Endothelial cell of umbilical vein (primary cell): ENCODE measurements around the gene KCNQ1OT1. TPM values are rescaled to one million over a fixed set of nuclear protein-coding genes. Genes with fewer than 3 reads are reported as not detected.

Source experiments
- BruUV-seq: library from RNA; stranded (reverse); fragments of 400-500 nt; replicated peaks from 2 replicates; lab custom pipeline; 2021; lab: Mats Ljungman, UMichigan
- CTCF ChIA-PET: fragments of 300-600, 350-600 bp; sonication (Branson Sonifier 250); formaldehyde crosslinking; loops from one replicate; lab custom pipeline; 2021; ENCODE audit warnings: antibody characterized with exemption, inconsistent platforms; lab: Charles Lee
- POLR2A ChIA-PET: fragments of 300-600, 350-600 bp; sonication (Branson Sonifier 250); formaldehyde crosslinking; loops from one replicate; lab custom pipeline; 2021; ENCODE audit warnings: antibody characterized with exemption, inconsistent platforms; lab: Charles Lee
- DNase-seq: peaks from one replicate; pipeline ENCODE4 v3.0.0-alpha.2; 2011; ENCODE audit warnings: low read depth, low spot score
- FAIRE-seq: peaks from 2 replicates; lab custom pipeline; 2011; peaks lifted over from hg19 to GRCh38; lab: Jason Lieb, UNC
- H2AFZ ChIP-seq: 2 replicates; pipeline ENCODE4 v1.6.0; 2012; ENCODE audit warnings: low read depth, low read length, control low read depth, inconsistent platforms
- H3K27ac ChIP-seq: 2 replicates; pipeline ENCODE4 v1.5.1; 2011; ENCODE audit warnings: low read depth, mild to moderate bottlenecking, control low read depth, low read length, moderate library complexity; ENCODE audit not compliant: insufficient read depth
- H3K27me3 ChIP-seq, 2 experiments: 2 replicates each; pipeline versions ENCODE4 v1.6.0 to v1.6.1; 2011; ENCODE audit warnings: low read length in 2 of 2, mixed read lengths in 1 of 2; ENCODE audit not compliant: control insufficient read depth in 2 of 2, insufficient read depth in 2 of 2
- H3K36me3 ChIP-seq, 2 experiments: 2 replicates in 1 of 2; 3 replicates in 1 of 2; pipeline ENCODE4 v1.5.1; 2011; ENCODE audit warnings: low read length in 2 of 2, mild to moderate bottlenecking in 1 of 2, moderate library complexity in 1 of 2; ENCODE audit not compliant: control insufficient read depth in 2 of 2, insufficient read depth in 2 of 2; ENCODE audit errors: extremely low read depth in 1 of 2
- H3K4me1 ChIP-seq: 3 replicates; pipeline ENCODE4 v1.5.1; 2011; ENCODE audit warnings: mild to moderate bottlenecking, low read length; ENCODE audit not compliant: control insufficient read depth, insufficient read depth; ENCODE audit errors: extremely low read depth
- H3K4me2 ChIP-seq: 2 replicates; pipeline ENCODE4 v1.6.1; 2011; ENCODE audit warnings: low read length, control low read depth, mixed read lengths; ENCODE audit not compliant: insufficient read depth
- H3K4me3 ChIP-seq, 3 experiments: fragments of 200-600 bp in 1 of 3; sonication (generic), shearing (Covaris generic) in 1 of 3; replicated peaks in 1 of 3; 2 replicates each; pipeline ENCODE4 v1.5.1; 2011 to 2016; ENCODE audit warnings: control low read depth in 3 of 3, low read length in 3 of 3, mild to moderate bottlenecking in 2 of 3, inconsistent platforms in 1 of 3, low read depth in 1 of 3, moderate library complexity in 1 of 3; ENCODE audit not compliant: insufficient read depth in 1 of 3
- H3K79me2 ChIP-seq: 2 replicates; pipeline ENCODE4 v1.6.0; 2012; ENCODE audit warnings: low read length, inconsistent platforms; ENCODE audit not compliant: control insufficient read depth, insufficient read depth
- H3K9ac ChIP-seq: replicated peaks from 2 replicates; pipeline ENCODE3; 2011; ENCODE audit warnings: low read length, control low read depth; ENCODE audit not compliant: insufficient read depth; ENCODE audit errors: extremely low read depth
- H3K9me1 ChIP-seq: replicated peaks from 3 replicates; pipeline ENCODE4 v1.6.0; 2011; ENCODE audit warnings: mild to moderate bottlenecking, low read length; ENCODE audit not compliant: control insufficient read depth, insufficient read depth; ENCODE audit errors: extremely low read depth
- H3K9me3 ChIP-seq: replicated peaks from 2 replicates; pipeline ENCODE4 v1.5.1; 2012; ENCODE audit warnings: low read length, inconsistent platforms; ENCODE audit not compliant: control insufficient read depth, insufficient read depth
- H4K20me1 ChIP-seq: replicated peaks from 2 replicates; pipeline ENCODE3; 2011; ENCODE audit warnings: mild to moderate bottlenecking, low read length; ENCODE audit not compliant: control insufficient read depth, insufficient read depth; ENCODE audit errors: extremely low read depth
- CTCF ChIP-seq, 2 donors: IDR thresholded peaks; 1 replicate in 1 of 2; 2 replicates in 1 of 2; pipeline ENCODE4 v1.5.1; 2011; ENCODE audit warnings: low read length in 2 of 2, mild to moderate bottlenecking in 2 of 2, moderate library complexity in 2 of 2, control low read depth in 1 of 2, inconsistent platforms in 1 of 2, low read depth in 1 of 2; ENCODE audit not compliant: insufficient read depth in 1 of 2; ENCODE audit errors: extremely low read depth in 1 of 2
- EZH2 ChIP-seq: IDR thresholded peaks from 2 replicates; pipeline ENCODE4 v1.6.1; 2012; ENCODE audit warnings: borderline replicate concordance, low read depth, mild to moderate bottlenecking, moderate library complexity, low read length, inconsistent platforms; ENCODE audit not compliant: severe bottlenecking
- FOS ChIP-seq: IDR thresholded peaks from 2 replicates; pipeline ENCODE4 v1.6.1; 2011; ENCODE audit warnings: mild to moderate bottlenecking, low read length, moderate library complexity, borderline replicate concordance; ENCODE audit not compliant: insufficient read depth
- GATA2 ChIP-seq: IDR thresholded peaks from 2 replicates; pipeline ENCODE4 v1.7.0; 2011; ENCODE audit warnings: low read depth, mild to moderate bottlenecking, moderate library complexity, mixed read lengths, low read length; ENCODE audit not compliant: insufficient read length, insufficient read depth
- JUN ChIP-seq: IDR thresholded peaks from 2 replicates; pipeline ENCODE4 v1.6.1; 2011; ENCODE audit warnings: borderline replicate concordance, low read depth; ENCODE audit not compliant: insufficient read length, insufficient read depth
- MAX ChIP-seq: IDR thresholded peaks from 2 replicates; pipeline ENCODE4 v1.6.1; 2011; ENCODE audit not compliant: insufficient read depth, insufficient read length
- MYC ChIP-seq: IDR thresholded peaks from one replicate; pipeline ENCODE4 v1.6.1; 2011; ENCODE audit warnings: mild to moderate bottlenecking, low read depth, low read length
- POLR2A ChIP-seq: IDR thresholded peaks from 2 replicates; pipeline ENCODE4 v1.6.1; 2012; ENCODE audit warnings: low read depth, mild to moderate bottlenecking, control low read depth, low read length
- POLR2AphosphoS5 ChIP-seq: IDR thresholded peaks from 2 replicates; pipeline ENCODE4 v1.6.1; 2012; ENCODE audit warnings: low read depth, mild to moderate bottlenecking, control low read depth, low read length, moderate library complexity; ENCODE audit not compliant: insufficient read depth
- dilution Hi-C: fragments of 300-500 bp; cut with MboI; formaldehyde crosslinking; loops from one replicate; pipeline ENCODE4 v1.15.0; 2019; ENCODE audit warnings: low sequenced_read_pairs; ENCODE audit not compliant: extremely low pct_ligation_motif_present
- intact Hi-C: fragments of 100-400 bp; cut with micrococcal nuclease; formaldehyde crosslinking; loops from one replicate; pipeline ENCODE4 v1.10.0; 2022
- polyA plus RNA-seq, 4 experiments: library from polyadenylated mRNA; depleted of rRNA in 3 of 4; stranded (reverse) in 3 of 4; unstranded in 1 of 4; fragments of >200 nt; gene quantifications; 2 replicates each; pipeline versions ENCODE4 v1.2.1 to v1.2.3, GENCODE V29; 2011 to 2012; ENCODE audit warnings: missing spikeins in 1 of 4
- total RNA-seq: library from RNA; stranded (reverse); gene quantifications from 2 replicates; pipeline ENCODE4 v1.2.3, GENCODE V29; 2021

KCNQ1OT1 gene
- total and polyA plus RNA-seq, 2 donors (not counting 3 experiments of a cell fraction or from before 2014, with no cell fraction given): 0.11 to 1.8 TPM

- dilution Hi-C loops (no loop called here), intact Hi-C loops (no loop called here)
- no peak for FAIRE-seq
- no peak overlapping the region for H3K27ac ChIP-seq
- H3K4me1 ChIP-seq: no peaks in the 10 kb centered on the region
- H3K4me3 ChIP-seq: no peak overlapping the region
- H3K36me3 ChIP-seq: no peaks in the 10 kb centered on the region
- no peaks in the 10 kb centered on the region for H4K20me1 ChIP-seq
- H3K9ac ChIP-seq: no peak overlapping the region
- DNase-seq: no peak
- no peaks in the 10 kb centered on the region for H3K9me1 ChIP-seq
- CTCF ChIA-PET: no interaction called here
- no TSS peak for BruUV-seq
- H3K79me2 ChIP-seq: no peaks in the 10 kb centered on the region
- TF ChIP-seq JUN (no peak), POLR2AphosphoS5 (no peak), GATA2 (no peak), EZH2 (no peak), MYC (no peak), FOS (no peak), POLR2A (no peak), MAX (no peak), CTCF (IDR thresholded peaks at IDR 0.05; ENCODE audit: extremely low read depth in 1 of 2, insufficient read depth in 1 of 2, low read depth in 1 of 2, low read length in 2 of 2) (no peak)
- POLR2A ChIA-PET: no interaction called here
- no peaks in the 10 kb centered on the region for H3K9me3 ChIP-seq
- no peak overlapping the region for H2AFZ ChIP-seq
- no peak overlapping the region for H3K4me2 ChIP-seq
- peaks cover 0 to 3% of the 10 kb centered on the region in 2 experiments for H3K27me3 ChIP-seq
Observed at GRCh38 chr11:2589538-2589934, 110.3 kb downstream of the KCNQ1OT1 start.
